T-helper 17 cell (primary cell): ENCODE data around the gene KPNA1. TPM values are rescaled to one million over a fixed set of nuclear protein-coding genes. Genes with fewer than 3 reads are reported as not detected.

ENCODE experiments used
- ATAC-seq: fragments of 150-1000 bp; cut with Tn5 transposase; 2 replicates; pipeline ENCODE4 v1.10.0; 2021; ENCODE audit warnings: mild to moderate bottlenecking, moderate library complexity
- DNase-seq, 3 donors: peaks; one replicate each; pipeline versions ENCODE4 v3.0.0 to v3.0.0-alpha.2; 2020 to 2021
- H3K9me3 ChIP-seq: one replicate; pipeline ENCODE4 v1.7.0; 2013; ENCODE audit warnings: low read length, mild to moderate bottlenecking; ENCODE audit not compliant: control insufficient read depth, poor library complexity, severe bottlenecking
- H3K27ac Mint-ChIP-seq: one replicate; pipeline ENCODE4 v1.8.0; 2022; ENCODE audit warnings: mild to moderate bottlenecking, moderate library complexity, mixed read lengths
- H3K27me3 Mint-ChIP-seq: one replicate; pipeline ENCODE4 v1.8.0; 2022; ENCODE audit warnings: mixed read lengths
- H3K36me3 Mint-ChIP-seq: one replicate; pipeline ENCODE4 v1.8.0; 2022; ENCODE audit warnings: low read depth, mixed read lengths
- H3K4me1 Mint-ChIP-seq: one replicate; pipeline ENCODE4 v1.8.0; 2022; ENCODE audit warnings: mild to moderate bottlenecking, mixed read lengths
- H3K4me3 Mint-ChIP-seq: one replicate; pipeline ENCODE4 v1.8.0; 2022; ENCODE audit warnings: mild to moderate bottlenecking, moderate library complexity, mixed read lengths
- total RNA-seq, 4 donors: library from RNA in 2 of 4; stranded (reverse) in 2 of 4; gene quantifications; one replicate each; pipeline ENCODE4 v1.2.3 and lab custom pipeline; 2022 to 2026

KPNA1 gene
- total RNA-seq, 2 donors from 2014 or later: 50.5 to 55.6 TPM

GRCh38 chr3:122546151-122546550 is 31.4 kb upstream of the KPNA1 start:
- Mint-ChIP-seq H3K27ac (peak overlapping the region; percentile 56), H3K4me1 (peaks cover 6% of the 10 kb centered on the region), H3K4me3 (no peak overlapping the region), H3K36me3 (peaks cover 12% of the 10 kb centered on the region), H3K27me3 (no peaks in the 10 kb centered on the region)
- DNase-seq (no peak), ATAC-seq (no peak)
- H3K9me3 ChIP-seq: no peaks in the 10 kb centered on the region

- Mint-ChIP-seq H3K4me1 (peaks cover 19% of the 10 kb centered on the region), H3K27ac (no peak overlapping the region), H3K4me3 (peak overlapping the region; percentile 71), H3K36me3 (peaks cover 19% of the 10 kb centered on the region), H3K27me3 (no peaks in the 10 kb centered on the region)
- ATAC-seq (no peak), DNase-seq (no peak)
- no peaks in the 10 kb centered on the region for H3K9me3 ChIP-seq
Observed at GRCh38 chr3:122538956-122539490, 24.3 kb upstream of the KPNA1 start.

- Mint-ChIP-seq H3K36me3 (peaks cover 30% of the 10 kb centered on the region), H3K27me3 (no peaks in the 10 kb centered on the region), H3K4me3 (no peak overlapping the region), H3K4me1 (peaks cover 23% of the 10 kb centered on the region), H3K27ac (peak overlapping the region; percentile 86)
- no peak for DNase-seq
- H3K9me3 ChIP-seq: no peaks in the 10 kb centered on the region
- ATAC-seq: no peak
Observed at GRCh38 chr3:122536632-122537001, 21.9 kb upstream of the KPNA1 start.

- no peak for ATAC-seq
- peaks cover 23% of the 10 kb centered on the region for H3K4me1 Mint-ChIP-seq
- no peaks in the 10 kb centered on the region for H3K9me3 ChIP-seq
- no peaks in the 10 kb centered on the region for H3K27me3 Mint-ChIP-seq
- H3K36me3 Mint-ChIP-seq: peaks cover 30% of the 10 kb centered on the region
- no peak for DNase-seq
- H3K4me3 Mint-ChIP-seq: no peak overlapping the region
- no peak overlapping the region for H3K27ac Mint-ChIP-seq
Observed at GRCh38 chr3:122535964-122536631, 21.4 kb upstream of the KPNA1 start.

GRCh38 chr3:122533931-122534334 is 19.2 kb upstream of the KPNA1 start:
- ATAC-seq: peak; percentile 54
- no peak for DNase-seq
- no peaks in the 10 kb centered on the region for H3K9me3 ChIP-seq
- H3K36me3 Mint-ChIP-seq: peaks cover 23% of the 10 kb centered on the region
- peaks cover 15% of the 10 kb centered on the region for H3K4me1 Mint-ChIP-seq
- peak overlapping the region; percentile 49 for H3K27ac Mint-ChIP-seq
- no peaks in the 10 kb centered on the region for H3K27me3 Mint-ChIP-seq
- no peak overlapping the region for H3K4me3 Mint-ChIP-seq

- no peak for ATAC-seq
- no peak for DNase-seq
- no peaks in the 10 kb centered on the region for H3K9me3 ChIP-seq
- Mint-ChIP-seq H3K27ac (peak overlapping the region; percentile 88), H3K27me3 (no peaks in the 10 kb centered on the region), H3K4me1 (peaks cover 15% of the 10 kb centered on the region), H3K4me3 (no peak overlapping the region), H3K36me3 (peaks cover 22% of the 10 kb centered on the region)
Observed at GRCh38 chr3:122533480-122533879, 18.7 kb upstream of the KPNA1 start.

- Mint-ChIP-seq H3K4me3 (no peak overlapping the region), H3K27ac (no peak overlapping the region), H3K4me1 (peaks cover 8% of the 10 kb centered on the region), H3K36me3 (peaks cover 29% of the 10 kb centered on the region), H3K27me3 (no peaks in the 10 kb centered on the region)
- no peak for DNase-seq
- no peak for ATAC-seq
- H3K9me3 ChIP-seq: no peaks in the 10 kb centered on the region
Observed at GRCh38 chr3:122530164-122530563, 15.4 kb upstream of the KPNA1 start.

GRCh38 chr3:122523317-122523716 is 8.6 kb upstream of the KPNA1 start:
- H3K4me3 Mint-ChIP-seq: no peak overlapping the region
- DNase-seq (no peak), ATAC-seq (no peak)
- H3K36me3 Mint-ChIP-seq: peaks cover 9% of the 10 kb centered on the region
- H3K4me1 Mint-ChIP-seq: no peaks in the 10 kb centered on the region
- H3K27me3 Mint-ChIP-seq: no peaks in the 10 kb centered on the region
- H3K9me3 ChIP-seq: no peaks in the 10 kb centered on the region
- H3K27ac Mint-ChIP-seq: no peak overlapping the region

GRCh38 chr3:122520861-122521260 is 6.1 kb upstream of the KPNA1 start:
- H3K4me1 Mint-ChIP-seq: no peaks in the 10 kb centered on the region
- DNase-seq: no peak
- no peaks in the 10 kb centered on the region for H3K9me3 ChIP-seq
- no peak overlapping the region for H3K27ac Mint-ChIP-seq
- no peaks in the 10 kb centered on the region for H3K27me3 Mint-ChIP-seq
- no peak overlapping the region for H3K4me3 Mint-ChIP-seq
- ATAC-seq: no peak
- H3K36me3 Mint-ChIP-seq: no peaks in the 10 kb centered on the region

- DNase-seq: no peak
- H3K4me1 Mint-ChIP-seq: peaks cover 4% of the 10 kb centered on the region
- no peaks in the 10 kb centered on the region for H3K27me3 Mint-ChIP-seq
- no peaks in the 10 kb centered on the region for H3K9me3 ChIP-seq
- H3K36me3 Mint-ChIP-seq: no peaks in the 10 kb centered on the region
- no peak overlapping the region for H3K27ac Mint-ChIP-seq
- H3K4me3 Mint-ChIP-seq: no peak overlapping the region
- no peak for ATAC-seq
Observed at GRCh38 chr3:122519693-122520092, 5.0 kb upstream of the KPNA1 start.

GRCh38 chr3:122516846-122517360 is 2.2 kb upstream of the KPNA1 start:
- no peaks in the 10 kb centered on the region for H3K27me3 Mint-ChIP-seq
- ATAC-seq (no peak), DNase-seq (no peak)
- no peaks in the 10 kb centered on the region for H3K9me3 ChIP-seq
- no peaks in the 10 kb centered on the region for H3K36me3 Mint-ChIP-seq
- no peak overlapping the region for H3K4me3 Mint-ChIP-seq
- H3K4me1 Mint-ChIP-seq: peaks cover 16% of the 10 kb centered on the region
- no peak overlapping the region for H3K27ac Mint-ChIP-seq

GRCh38 chr3:122515870-122516269 is 1.1 kb upstream of the KPNA1 start:
- Mint-ChIP-seq H3K4me1 (peaks cover 26% of the 10 kb centered on the region), H3K36me3 (no peaks in the 10 kb centered on the region), H3K27me3 (no peaks in the 10 kb centered on the region), H3K4me3 (peak overlapping the region; percentile 12), H3K27ac (no peak overlapping the region)
- no peak for ATAC-seq
- no peaks in the 10 kb centered on the region for H3K9me3 ChIP-seq
- DNase-seq: no peak

GRCh38 chr3:122515020-122515468 is 305 bp upstream of the KPNA1 start:
- ATAC-seq (peak; percentile 2), DNase-seq (no peak)
- Mint-ChIP-seq H3K4me1 (peaks cover 29% of the 10 kb centered on the region), H3K27me3 (no peaks in the 10 kb centered on the region), H3K27ac (no peak overlapping the region), H3K4me3 (peak overlapping the region; percentile 95), H3K36me3 (peaks cover 1% of the 10 kb centered on the region)
- H3K9me3 ChIP-seq: no peaks in the 10 kb centered on the region
